SK-N-SH treated with all-trans-retinoic acid at 6 μM for 48 hours (cell line): ENCODE results near the gene NRIP1.

ENCODE experiments used
- ATAC-seq: fragments of 200-7000 bp; cut with Tn5 transposase; 3 replicates; pipeline ENCODE4 v1.9.1; 2020; ENCODE audit warnings: mild to moderate bottlenecking, moderate library complexity
- ARNTL ChIP-seq: fragments of 450-650 bp; formaldehyde crosslinking; IDR thresholded peaks from 2 replicates; pipeline ENCODE4 v1.5.0; 2020; ENCODE audit warnings: low read depth, mild to moderate bottlenecking, moderate library complexity, borderline replicate concordance
- BACH2 ChIP-seq: fragments of 250-450 bp; sonication (Bioruptor Pico); IDR thresholded peaks from 2 replicates; pipeline ENCODE4 v1.9.0; 2021; ENCODE audit warnings: mild to moderate bottlenecking, borderline replicate concordance
- CREB5 ChIP-seq: fragments of 250-450 bp; sonication (Bioruptor Pico); IDR thresholded peaks from 2 replicates; pipeline ENCODE4 v1.5.1; 2020; ENCODE audit warnings: low read depth, mild to moderate bottlenecking, moderate library complexity
- CSDC2 ChIP-seq: fragments of 250-450 bp; sonication (Bioruptor Pico); IDR thresholded peaks from 2 replicates; pipeline ENCODE4 v1.5.0; 2020; ENCODE audit warnings: mild to moderate bottlenecking, moderate library complexity
- CSRNP3 ChIP-seq: fragments of 250-450 bp; sonication (Bioruptor Pico); IDR thresholded peaks from 2 replicates; pipeline ENCODE4 v1.5.1; 2021; ENCODE audit warnings: mild to moderate bottlenecking, moderate library complexity
- ESRRG ChIP-seq: fragments of 250-450 bp; sonication (Bioruptor Pico); IDR thresholded peaks from 2 replicates; pipeline ENCODE4 v1.6.1; 2021; ENCODE audit warnings: mild to moderate bottlenecking
- GLIS3 ChIP-seq: fragments of 250-450 bp; sonication (Bioruptor Pico); IDR thresholded peaks from 2 replicates; pipeline ENCODE4 v1.5.0; 2020; ENCODE audit warnings: mild to moderate bottlenecking, moderate library complexity
- ISL1 ChIP-seq: fragments of 250-450 bp; sonication (Bioruptor Pico); IDR thresholded peaks from 2 replicates; pipeline ENCODE4 v2.1.2; 2022; ENCODE audit warnings: mild to moderate bottlenecking, moderate library complexity
- OSR1 ChIP-seq: fragments of 250-450 bp; sonication (Bioruptor Pico); IDR thresholded peaks from 2 replicates; pipeline ENCODE4 v1.8.0; 2022; ENCODE audit warnings: moderate library complexity, mild to moderate bottlenecking, inconsistent platforms
- POU6F1 ChIP-seq: fragments of 250-450 bp; sonication (Bioruptor Pico); IDR thresholded peaks from 2 replicates; pipeline ENCODE4 v1.8.0; 2021; ENCODE audit warnings: low read depth, mild to moderate bottlenecking, moderate library complexity, borderline replicate concordance
- PPARA ChIP-seq: fragments of 250-450 bp; sonication (Bioruptor Pico); IDR thresholded peaks from 2 replicates; pipeline ENCODE4 v1.5.0; 2020; ENCODE audit warnings: mild to moderate bottlenecking, borderline replicate concordance
- RARB ChIP-seq: fragments of 250-450 bp; sonication (Bioruptor Pico); IDR thresholded peaks from 2 replicates; pipeline ENCODE4 v1.8.0; 2021; ENCODE audit warnings: mild to moderate bottlenecking, moderate library complexity
- SNAI2 ChIP-seq: fragments of 250-450 bp; sonication (Bioruptor Pico); IDR thresholded peaks from 2 replicates; pipeline ENCODE4 v1.5.0; 2020; ENCODE audit warnings: mild to moderate bottlenecking, moderate library complexity
- TCF4 ChIP-seq: fragments of 250-450 bp; sonication (Bioruptor Pico); IDR thresholded peaks from 2 replicates; pipeline ENCODE4 v1.8.0; 2021; ENCODE audit warnings: mild to moderate bottlenecking, moderate library complexity, borderline replicate concordance
- TOX ChIP-seq: fragments of 250-450 bp; sonication (Bioruptor Pico); IDR thresholded peaks from 2 replicates; pipeline ENCODE4 v1.8.0; 2021; ENCODE audit warnings: mild to moderate bottlenecking, moderate library complexity, borderline replicate concordance
- TSHZ2 ChIP-seq: fragments of 250-450 bp; sonication (Bioruptor Pico); IDR thresholded peaks from 2 replicates; pipeline ENCODE4 v1.5.0; 2020; ENCODE audit warnings: mild to moderate bottlenecking, moderate library complexity
- ZC3H10 ChIP-seq: fragments of 250-450 bp; sonication (Bioruptor Pico); IDR thresholded peaks from 2 replicates; pipeline ENCODE4 v1.5.1; 2021; ENCODE audit warnings: mild to moderate bottlenecking, moderate library complexity
- ZFP3 ChIP-seq: fragments of 250-450 bp; sonication (Bioruptor Pico); IDR thresholded peaks from 2 replicates; pipeline ENCODE4 v1.5.0; 2020; ENCODE audit warnings: mild to moderate bottlenecking, moderate library complexity
- ZFP30 ChIP-seq: fragments of 450-650 bp; formaldehyde crosslinking; IDR thresholded peaks from 2 replicates; pipeline ENCODE4 v1.5.0; 2022; ENCODE audit warnings: mild to moderate bottlenecking, moderate library complexity
- ZNF565 ChIP-seq: fragments of 450-650 bp; formaldehyde crosslinking; conservative IDR thresholded peaks from 2 replicates; pipeline ENCODE4 v1.5.0; 2020; ENCODE audit warnings: low read depth, mild to moderate bottlenecking, moderate library complexity
- ZNF70 ChIP-seq: fragments of 450-650 bp; formaldehyde crosslinking; IDR thresholded peaks from 2 replicates; pipeline ENCODE4 v1.5.0; 2020; ENCODE audit warnings: mild to moderate bottlenecking, moderate library complexity
- ZNF8 ChIP-seq: fragments of 450-650 bp; formaldehyde crosslinking; IDR thresholded peaks from 2 replicates; pipeline ENCODE4 v1.5.0; 2020; ENCODE audit warnings: mild to moderate bottlenecking, moderate library complexity
- TF ChIP-seq, protein P1 (sequence below): fragments of 250-450 bp; sonication (Bioruptor Pico); IDR thresholded peaks from 2 replicates; pipeline ENCODE4 v1.8.0; 2020; ENCODE audit warnings: mild to moderate bottlenecking, moderate library complexity, borderline replicate concordance

The NRIP1 gene

DNA sequence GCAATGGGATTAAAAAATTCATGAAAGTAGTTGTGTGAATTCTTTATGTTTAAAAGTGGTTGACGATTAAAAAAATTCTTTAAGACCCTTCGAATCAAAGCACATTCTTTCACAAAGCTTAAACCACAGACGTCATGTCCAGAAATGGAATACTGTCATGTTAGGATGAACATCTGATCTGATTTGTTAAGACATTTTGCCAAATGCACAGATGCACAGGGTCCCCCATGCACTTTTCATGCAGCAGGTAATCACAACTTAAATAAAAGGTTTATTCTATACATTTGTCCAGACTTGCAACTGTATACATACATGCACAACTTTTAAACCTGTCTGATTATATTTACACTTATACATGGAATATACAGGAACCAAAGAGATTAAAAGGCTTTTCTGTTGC lies 103.3 kb downstream of the NRIP1 start:
- TF ChIP-seq TOX (CRISPR knock-in tag) (no peak), GLIS3 (no peak), ZFP3 (CRISPR knock-in tag) (no peak), PPARA (CRISPR knock-in tag) (no peak), CSDC2 (CRISPR knock-in tag) (no peak), ISL1 (CRISPR knock-in tag) (no peak), ZFP30 (CRISPR knock-in tag) (no peak), ARNTL (CRISPR knock-in tag) (no peak), ESRRG (CRISPR knock-in tag) (no peak), ZNF565 (CRISPR knock-in tag) (no peak), ZNF70 (no peak), TCF4 (CRISPR knock-in tag) (no peak), OSR1 (CRISPR knock-in tag) (no peak), SNAI2 (CRISPR knock-in tag) (no peak), ZNF8 (no peak), BACH2 (CRISPR knock-in tag) (no peak)
- TF ChIP-seq, protein P1, sequence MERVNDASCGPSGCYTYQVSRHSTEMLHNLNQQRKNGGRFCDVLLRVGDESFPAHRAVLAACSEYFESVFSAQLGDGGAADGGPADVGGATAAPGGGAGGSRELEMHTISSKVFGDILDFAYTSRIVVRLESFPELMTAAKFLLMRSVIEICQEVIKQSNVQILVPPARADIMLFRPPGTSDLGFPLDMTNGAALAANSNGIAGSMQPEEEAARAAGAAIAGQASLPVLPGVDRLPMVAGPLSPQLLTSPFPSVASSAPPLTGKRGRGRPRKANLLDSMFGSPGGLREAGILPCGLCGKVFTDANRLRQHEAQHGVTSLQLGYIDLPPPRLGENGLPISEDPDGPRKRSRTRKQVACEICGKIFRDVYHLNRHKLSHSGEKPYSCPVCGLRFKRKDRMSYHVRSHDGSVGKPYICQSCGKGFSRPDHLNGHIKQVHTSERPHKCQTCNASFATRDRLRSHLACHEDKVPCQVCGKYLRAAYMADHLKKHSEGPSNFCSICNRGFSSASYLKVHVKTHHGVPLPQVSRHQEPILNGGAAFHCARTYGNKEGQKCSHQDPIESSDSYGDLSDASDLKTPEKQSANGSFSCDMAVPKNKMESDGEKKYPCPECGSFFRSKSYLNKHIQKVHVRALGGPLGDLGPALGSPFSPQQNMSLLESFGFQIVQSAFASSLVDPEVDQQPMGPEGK (CRISPR knock-in tag) = no peak
- ATAC-seq = no peak

DNA sequence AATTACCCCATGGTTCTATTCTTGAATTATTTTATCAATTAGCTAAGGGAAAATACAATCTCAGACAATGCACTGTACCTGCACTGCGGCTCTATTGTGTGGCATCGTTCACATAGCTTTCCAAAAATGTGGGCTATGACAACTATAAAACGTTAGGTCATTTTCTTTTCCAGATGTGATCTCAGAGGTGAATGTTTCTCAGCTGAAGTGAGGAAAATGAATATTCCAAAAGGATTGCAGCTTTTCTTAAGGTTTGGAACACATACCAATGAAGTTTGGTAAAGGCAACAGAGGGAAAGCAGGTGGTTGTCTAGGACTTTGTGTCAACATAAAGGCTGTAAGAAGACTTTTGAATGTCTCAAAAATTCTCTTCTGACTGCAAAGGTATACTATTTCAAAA lies 105.5 kb downstream of the NRIP1 start:
- ATAC-seq = no peak
- TF ChIP-seq PPARA (CRISPR knock-in tag) (no peak), ZNF70 (no peak), CSRNP3 (CRISPR knock-in tag) (no peak), ZC3H10 (CRISPR knock-in tag) (no peak), ISL1 (CRISPR knock-in tag) (no peak), TCF4 (CRISPR knock-in tag) (no peak), CREB5 (CRISPR knock-in tag) (no peak), ZNF8 (no peak)
- TF ChIP-seq, protein P1 (CRISPR knock-in tag) = no peak

DNA sequence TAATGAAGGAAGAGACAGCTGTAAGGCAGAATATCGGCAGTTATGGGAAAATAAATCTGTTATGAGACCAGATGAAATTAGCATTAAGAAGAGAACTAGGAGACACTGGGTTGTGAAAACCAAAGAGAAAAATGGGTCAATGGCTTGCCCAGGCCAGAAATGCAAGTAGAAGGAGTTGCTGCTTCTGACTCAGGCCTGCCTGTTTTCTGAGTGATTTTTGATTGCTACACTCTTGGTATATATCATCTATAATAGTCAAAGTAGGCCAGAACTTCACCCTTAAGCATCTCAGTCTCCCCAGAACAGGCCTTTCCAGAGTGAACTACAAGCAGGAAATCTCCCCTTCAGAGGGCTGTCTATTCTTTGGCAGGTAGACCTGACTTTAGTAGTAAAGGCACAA lies 107.0 kb downstream of the NRIP1 start:
- no peak for ATAC-seq
- no peak for TF ChIP-seq CSRNP3 (CRISPR knock-in tag)
- TF ChIP-seq ZFP3 (CRISPR knock-in tag) = no peak
- no peak for TF ChIP-seq TSHZ2 (CRISPR knock-in tag)
- TF ChIP-seq CREB5 (CRISPR knock-in tag) = no peak
- TF ChIP-seq GLIS3 = no peak
- TF ChIP-seq RARB (CRISPR knock-in tag) = no peak
- TF ChIP-seq, protein P1 (CRISPR knock-in tag) = no peak
- no peak for TF ChIP-seq POU6F1
